Cardiac muscle cell (in vitro differentiated cells and primary cell): Measurements from ENCODE around the gene STRA6. TPM values are rescaled to one million over a fixed set of nuclear protein-coding genes. Genes with fewer than 3 reads are reported as not detected.
A peak's percentile ranks its signal among the peaks of the same experiment; 100 is the strongest.

Source experiments
- DNase-seq, 2 donors: peaks; one replicate each; pipeline versions ENCODE4 v3.0.0 to v3.0.0-alpha.2; 2010 to 2017; ENCODE audit warnings: low read depth in 1 of 2, low spot score in 1 of 2
- H3K27ac ChIP-seq: fragments of 200-600 bp; sonication (generic); 2 replicates; pipeline ENCODE4 v1.5.1; 2016
- H3K27me3 ChIP-seq: fragments of 200-600 bp; sonication (generic); 2 replicates; pipeline ENCODE4 v1.6.0; 2016; ENCODE audit warnings: control low read depth
- H3K36me3 ChIP-seq: fragments of 200-600 bp; sonication (generic); 2 replicates; pipeline ENCODE4 v1.5.1; 2016; ENCODE audit warnings: control low read depth
- H3K4me1 ChIP-seq: fragments of 200-600 bp; sonication (generic); 2 replicates; pipeline ENCODE4 v1.8.1; 2017; ENCODE audit warnings: low read depth, mild to moderate bottlenecking, mixed run types
- H3K4me3 ChIP-seq: fragments of 200-600 bp; sonication (generic); 2 replicates; pipeline ENCODE4 v1.5.1; 2016; ENCODE audit warnings: mild to moderate bottlenecking
- H3K9me3 ChIP-seq: fragments of 200-600 bp; sonication (generic); 2 replicates; pipeline ENCODE4 v1.5.1; 2017; ENCODE audit warnings: low read depth, mild to moderate bottlenecking, control low read depth
- CTCF ChIP-seq: IDR thresholded peaks from 2 replicates; pipeline ENCODE4 v1.5.1; 2012; ENCODE audit warnings: low read depth, mild to moderate bottlenecking, low read length
- polyA plus RNA-seq: library from polyadenylated mRNA; unstranded; fragments of >200 nt; fragmentation: Nextera tagmentation; extraction: Ambion mirVana; gene quantifications from 2 replicates; pipeline ENCODE4 v1.2.1, GENCODE V29; 2016
- total RNA-seq: library from RNA; depleted of rRNA; stranded (reverse); fragments of >200 nt; gene quantifications from 2 replicates; pipeline ENCODE4 v1.2.3, GENCODE V29; 2016

The STRA6 gene
- total and polyA plus RNA-seq, 2 experiments from 2014 or later, result 38.6 to 49.6 TPM

- TF ChIP-seq CTCF, result no peak
- DNase-seq, result no peak
- peaks cover 35% of the 10 kb centered on the region for H3K4me1 ChIP-seq
Observed at GRCh38 chr15:74226761-74227540, 24.4 kb upstream of the STRA6 start.

GRCh38 chr15:74225928-74226327, 23.3 kb upstream of the STRA6 start:
- TF ChIP-seq CTCF, result no peak
- Histone ChIP-seq H3K27ac (no peak overlapping the region), H3K9me3 (no peaks in the 10 kb centered on the region), H3K4me3 (no peak overlapping the region), H3K36me3 (no peaks in the 10 kb centered on the region), H3K4me1 (peaks cover 45% of the 10 kb centered on the region), H3K27me3 (no peaks in the 10 kb centered on the region)
- DNase-seq, result no peak

More at GRCh38 chr15:74226761-74227540, 24.4 kb upstream of the STRA6 start:
- Histone ChIP-seq H3K27me3 (no peaks in the 10 kb centered on the region), H3K36me3 (no peaks in the 10 kb centered on the region), H3K4me3 (no peak overlapping the region), H3K9me3 (no peaks in the 10 kb centered on the region), H3K27ac (no peak overlapping the region)

DNA sequence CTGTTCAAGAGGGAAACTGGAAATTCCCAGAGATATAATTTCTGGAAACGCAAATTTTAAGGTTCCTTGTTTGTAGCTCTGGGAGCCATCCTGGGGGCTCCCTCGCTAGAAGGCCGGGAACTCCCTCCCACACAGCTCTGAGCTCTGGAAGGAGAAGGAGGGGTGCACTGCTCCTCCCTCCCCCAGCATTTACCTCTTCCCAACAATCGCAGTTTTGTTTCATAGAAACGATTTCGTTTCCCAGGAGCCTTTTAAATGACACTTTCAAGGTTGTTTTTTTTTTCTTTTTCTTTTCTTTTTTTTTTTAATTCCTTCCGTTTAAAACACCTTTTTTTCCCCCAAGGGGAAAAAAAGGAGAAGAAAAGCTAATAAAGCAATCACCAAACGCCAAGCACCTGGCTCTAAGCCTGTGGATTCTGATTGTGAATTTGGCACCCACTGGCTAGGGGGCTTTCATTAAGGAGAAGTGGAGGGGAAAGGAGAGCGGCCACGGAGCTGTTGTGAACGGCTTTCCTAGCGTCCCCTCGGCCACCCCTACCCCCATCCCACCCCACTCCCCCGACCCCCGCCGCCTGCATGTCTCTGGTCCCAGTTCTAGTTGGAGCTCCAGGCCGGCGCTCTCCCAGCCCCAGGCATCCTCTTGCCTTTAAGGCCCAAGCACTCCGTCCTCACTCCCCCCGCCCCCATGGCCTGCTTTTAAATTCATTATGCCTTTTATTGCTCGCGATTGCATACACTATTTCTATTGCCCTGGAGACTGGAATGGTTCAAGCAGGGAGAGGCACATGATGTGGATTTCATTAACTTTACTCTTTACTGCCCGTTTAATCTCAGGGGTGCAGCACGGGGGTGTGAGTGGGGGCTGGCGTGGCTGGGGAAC, 19.9 kb upstream of the STRA6 start:
- H3K27ac ChIP-seq, result no peak overlapping the region
- H3K27me3 ChIP-seq, result no peaks in the 10 kb centered on the region

DNA sequence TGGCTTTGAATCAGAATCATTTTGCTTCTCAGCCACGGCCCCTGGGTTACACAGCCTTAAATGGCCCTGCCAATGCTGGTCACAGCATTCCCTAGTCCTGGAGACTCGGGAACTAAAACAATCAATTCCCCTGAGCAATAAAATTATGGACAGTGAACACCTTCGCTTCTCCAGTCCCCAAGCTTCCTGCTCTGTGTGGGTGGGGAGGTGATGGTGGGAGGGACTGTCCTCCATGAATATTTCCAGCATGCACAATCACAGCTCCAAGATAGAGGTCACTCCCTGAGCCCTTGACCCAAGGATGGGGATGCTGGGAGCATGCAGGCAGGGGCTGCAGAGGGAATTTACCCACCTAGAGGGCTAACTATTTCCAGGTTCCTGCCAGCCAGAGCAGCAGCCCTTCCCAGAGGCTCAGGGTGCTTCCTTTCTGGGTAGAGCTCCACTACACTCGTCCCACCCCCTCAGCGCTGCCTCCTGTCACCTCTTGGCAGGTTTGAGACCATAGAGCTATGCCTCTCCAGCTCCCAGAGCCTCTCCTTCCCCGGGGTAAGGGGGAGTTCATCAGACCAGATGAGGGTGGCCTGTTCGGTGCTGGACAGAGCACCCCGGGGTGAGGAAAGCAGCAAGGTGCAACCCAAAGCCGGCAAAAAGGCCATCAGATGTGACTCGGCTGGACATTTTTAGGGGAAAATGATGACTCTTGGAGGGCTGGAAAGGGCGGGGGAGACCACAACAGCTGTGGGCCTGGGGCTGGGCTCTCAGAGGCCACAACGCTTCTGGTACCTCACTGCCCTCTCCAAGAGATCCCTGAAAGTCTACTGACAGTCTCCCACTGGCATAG, 19.0 kb upstream of the STRA6 start:
- no peak overlapping the region for H3K4me3 ChIP-seq
- DNase-seq, result peak in 1 of 2 donors; percentile 58
- no peak for TF ChIP-seq CTCF
- H3K9me3 ChIP-seq, result no peaks in the 10 kb centered on the region
- no peak overlapping the region for H3K27ac ChIP-seq
- H3K27me3 ChIP-seq, result no peaks in the 10 kb centered on the region
- no peaks in the 10 kb centered on the region for H3K36me3 ChIP-seq
- H3K4me1 ChIP-seq, result peaks cover 51% of the 10 kb centered on the region

More for the DNA sequence above, 19.9 kb upstream of the STRA6 start:
- TF ChIP-seq CTCF, result no peak
- no peak for DNase-seq
- H3K4me1 ChIP-seq, result peaks cover 51% of the 10 kb centered on the region
- no peaks in the 10 kb centered on the region for H3K36me3 ChIP-seq
- no peak overlapping the region for H3K4me3 ChIP-seq
- H3K9me3 ChIP-seq, result no peaks in the 10 kb centered on the region
